ENCODE results near the gene NIT1.
"Not testable (repeated sequence)": the region's sequence is repeated elsewhere in the genome, so short reads cannot be mapped to it uniquely, and the experiment has no call there.

NIT1 gene

DNA sequence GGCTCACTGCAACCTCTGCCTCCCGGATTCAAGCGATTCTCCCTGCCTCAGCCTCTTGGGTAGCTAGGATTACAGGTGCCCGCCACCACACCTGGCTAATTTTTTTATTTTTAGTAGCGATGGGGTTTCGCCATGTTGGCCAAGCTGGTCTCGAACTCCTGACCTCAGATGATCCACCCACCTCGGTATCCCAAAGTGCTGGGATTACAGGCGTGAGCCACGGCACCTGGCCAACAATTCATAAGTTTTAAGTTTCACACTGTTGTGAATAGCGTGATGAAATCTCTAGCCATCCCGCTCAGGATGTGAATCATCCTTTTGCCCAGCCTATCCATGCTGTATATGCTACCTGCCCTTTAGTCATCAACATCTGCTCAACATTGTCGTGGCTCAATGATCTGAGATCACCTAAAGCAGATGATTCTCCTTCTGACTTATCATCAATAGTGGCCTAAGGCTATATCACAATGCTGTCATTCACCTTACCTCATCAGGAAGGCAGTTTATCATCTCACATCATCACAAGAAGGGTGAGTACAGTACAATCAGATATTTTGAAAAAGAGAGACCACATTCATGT is 2.7 kb upstream of the NIT1 start:
- ATAC-seq, result no peak
- no peak for TF ChIP-seq TSHZ2 (CRISPR knock-in tag; IDR thresholded peaks at IDR 0.05)
- TF ChIP-seq GLIS3 (CRISPR knock-in tag; IDR thresholded peaks at IDR 0.05), result no peak
- TF ChIP-seq RARB (CRISPR knock-in tag; IDR thresholded peaks at IDR 0.05), result no peak
- TF ChIP-seq CSDC2 (CRISPR knock-in tag; IDR thresholded peaks at IDR 0.05), result no peak
- TF ChIP-seq ISL1 (CRISPR knock-in tag; IDR thresholded peaks at IDR 0.05), result no peak

DNA sequence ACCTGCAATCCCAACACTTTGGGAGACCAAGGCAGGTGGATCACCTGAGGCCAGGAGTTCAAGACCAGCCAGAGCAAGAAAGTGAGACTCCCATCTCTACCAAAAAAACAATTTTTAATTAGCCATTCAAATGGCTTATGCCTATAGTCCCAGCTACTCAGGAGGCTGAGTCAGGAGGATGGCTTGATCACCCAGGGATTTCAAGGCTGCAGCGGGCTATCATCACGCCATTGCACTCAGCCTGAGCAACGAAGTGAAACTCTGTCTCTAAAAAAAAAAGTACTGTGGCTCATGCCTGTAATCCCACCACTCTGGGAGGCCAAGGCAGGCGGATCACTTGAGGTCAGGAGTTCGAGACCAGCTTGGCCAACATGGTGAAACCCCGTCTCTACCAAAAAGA is 1.9 kb upstream of the NIT1 start:
- not testable (repeated sequence) for ATAC-seq

DNA sequence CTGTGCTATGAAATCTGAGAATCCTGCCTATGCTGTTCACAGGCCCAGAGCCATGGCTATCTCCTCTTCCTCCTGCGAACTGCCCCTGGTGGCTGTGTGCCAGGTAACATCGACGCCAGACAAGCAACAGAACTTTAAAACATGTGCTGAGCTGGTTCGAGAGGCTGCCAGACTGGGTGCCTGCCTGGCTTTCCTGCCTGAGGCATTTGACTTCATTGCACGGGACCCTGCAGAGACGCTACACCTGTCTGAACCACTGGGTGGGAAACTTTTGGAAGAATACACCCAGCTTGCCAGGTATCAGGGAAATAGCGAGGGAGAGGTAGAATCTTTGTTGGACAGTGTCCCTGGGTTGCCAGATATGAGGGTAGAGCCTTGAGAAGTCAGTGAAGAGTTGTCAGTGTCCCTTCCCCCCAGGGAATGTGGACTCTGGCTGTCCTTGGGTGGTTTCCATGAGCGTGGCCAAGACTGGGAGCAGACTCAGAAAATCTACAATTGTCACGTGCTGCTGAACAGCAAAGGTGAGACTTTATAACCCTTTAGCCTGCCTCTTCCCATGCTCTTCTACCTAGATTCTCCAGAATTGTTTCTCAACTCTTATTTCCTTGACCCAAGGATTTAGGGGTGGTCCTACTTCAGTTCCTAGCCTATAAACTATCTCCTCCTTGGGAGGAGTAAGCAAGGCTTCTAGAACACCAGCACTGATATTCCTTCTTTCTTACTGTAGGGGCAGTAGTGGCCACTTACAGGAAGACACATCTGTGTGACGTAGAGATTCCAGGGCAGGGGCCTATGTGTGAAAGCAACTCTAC is 1.4 kb downstream of the NIT1 start:
- no peak for TF ChIP-seq ZC3H10 (CRISPR knock-in tag; IDR thresholded peaks at IDR 0.05)
- 0 out of 2 replicates have a peak, but pooled peaks have one; percentile 4 for TF ChIP-seq GLIS3 (CRISPR knock-in tag; IDR thresholded peaks at IDR 0.05)
- peak; percentile 73 for ATAC-seq

GRCh38 chr1:161121042-161121650 is 3.2 kb downstream of the NIT1 start:
- ATAC-seq, result no peak
- TF ChIP-seq TCF4 (CRISPR knock-in tag; IDR thresholded peaks at IDR 0.05; ENCODE audit: borderline replicate concordance) (no peak), ZFP30 (CRISPR knock-in tag; IDR thresholded peaks at IDR 0.05) (no peak), SNAI2 (CRISPR knock-in tag; IDR thresholded peaks at IDR 0.05) (no peak), ARNTL (CRISPR knock-in tag; IDR thresholded peaks at IDR 0.05; ENCODE audit: borderline replicate concordance, low read depth) (no peak)
- TF ChIP-seq, protein P1, sequence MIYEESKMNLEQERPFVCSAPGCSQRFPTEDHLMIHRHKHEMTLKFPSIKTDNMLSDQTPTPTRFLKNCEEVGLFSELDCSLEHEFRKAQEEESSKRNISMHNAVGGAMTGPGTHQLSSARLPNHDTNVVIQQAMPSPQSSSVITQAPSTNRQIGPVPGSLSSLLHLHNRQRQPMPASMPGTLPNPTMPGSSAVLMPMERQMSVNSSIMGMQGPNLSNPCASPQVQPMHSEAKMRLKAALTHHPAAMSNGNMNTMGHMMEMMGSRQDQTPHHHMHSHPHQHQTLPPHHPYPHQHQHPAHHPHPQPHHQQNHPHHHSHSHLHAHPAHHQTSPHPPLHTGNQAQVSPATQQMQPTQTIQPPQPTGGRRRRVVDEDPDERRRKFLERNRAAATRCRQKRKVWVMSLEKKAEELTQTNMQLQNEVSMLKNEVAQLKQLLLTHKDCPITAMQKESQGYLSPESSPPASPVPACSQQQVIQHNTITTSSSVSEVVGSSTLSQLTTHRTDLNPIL (CRISPR knock-in tag; IDR thresholded peaks at IDR 0.05; ENCODE audit: low read depth), result no peak

- ATAC-seq, result no peak
- no peak for TF ChIP-seq POU6F1 (CRISPR knock-in tag; IDR thresholded peaks at IDR 0.05; ENCODE audit: borderline replicate concordance, low read depth)
- TF ChIP-seq OSR1 (CRISPR knock-in tag; IDR thresholded peaks at IDR 0.05), result no peak
- TF ChIP-seq, protein P2, sequence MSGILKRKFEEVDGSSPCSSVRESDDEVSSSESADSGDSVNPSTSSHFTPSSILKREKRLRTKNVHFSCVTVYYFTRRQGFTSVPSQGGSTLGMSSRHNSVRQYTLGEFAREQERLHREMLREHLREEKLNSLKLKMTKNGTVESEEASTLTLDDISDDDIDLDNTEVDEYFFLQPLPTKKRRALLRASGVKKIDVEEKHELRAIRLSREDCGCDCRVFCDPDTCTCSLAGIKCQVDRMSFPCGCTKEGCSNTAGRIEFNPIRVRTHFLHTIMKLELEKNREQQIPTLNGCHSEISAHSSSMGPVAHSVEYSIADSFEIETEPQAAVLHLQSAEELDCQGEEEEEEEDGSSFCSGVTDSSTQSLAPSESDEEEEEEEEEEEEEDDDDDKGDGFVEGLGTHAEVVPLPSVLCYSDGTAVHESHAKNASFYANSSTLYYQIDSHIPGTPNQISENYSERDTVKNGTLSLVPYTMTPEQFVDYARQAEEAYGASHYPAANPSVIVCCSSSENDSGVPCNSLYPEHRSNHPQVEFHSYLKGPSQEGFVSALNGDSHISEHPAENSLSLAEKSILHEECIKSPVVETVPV (CRISPR knock-in tag; IDR thresholded peaks at IDR 0.05), result no peak
- no peak for TF ChIP-seq BACH2 (CRISPR knock-in tag; IDR thresholded peaks at IDR 0.05; ENCODE audit: borderline replicate concordance)
- no peak for TF ChIP-seq ZNF8 (CRISPR knock-in tag; IDR thresholded peaks at IDR 0.05)
- TF ChIP-seq, protein P1 (CRISPR knock-in tag; IDR thresholded peaks at IDR 0.05; ENCODE audit: low read depth), result no peak
- TF ChIP-seq RARB (CRISPR knock-in tag; IDR thresholded peaks at IDR 0.05), result no peak
These were observed 3.9 kb downstream of the NIT1 start for GRCh38 chr1:161121834-161122233.
